ENCODE data around the gene USP31. TPM values are rescaled to one million over a fixed set of nuclear protein-coding genes. Genes with fewer than 3 reads are reported as not detected.
A peak's percentile ranks its signal among the peaks of the same experiment; 100 is the strongest.

Gene USP31
- total RNA-seq, 1 experiment from 2014 or later: 3.3 TPM

DNA sequence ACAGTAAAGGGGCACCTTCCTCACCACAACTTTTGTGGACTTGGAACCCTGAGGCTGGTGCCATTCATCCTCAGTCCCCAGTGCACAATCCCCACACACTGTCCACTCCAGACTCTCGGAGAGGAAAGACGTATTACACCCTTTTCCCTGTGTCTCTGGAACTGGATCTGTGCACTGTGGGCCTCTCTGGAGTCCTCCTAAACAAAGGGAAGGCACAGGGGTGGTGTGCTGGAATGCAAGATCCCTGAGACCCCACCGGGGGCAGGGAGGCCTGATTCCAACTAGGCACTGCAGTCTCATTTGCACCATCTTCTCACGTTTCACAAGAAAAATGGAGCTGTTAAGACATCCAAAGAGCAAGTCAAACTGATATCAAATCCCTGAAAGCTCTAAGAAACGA lies 89.8 kb downstream of the USP31 start:
- DNase-seq (ENCODE audit: low read depth, low spot score): no peak
- in situ Hi-C loops (cut with HindIII; ENCODE audit: low pct_unique_long_range_greater_than_20kb, low sequenced_read_pairs): no loop called here

DNA sequence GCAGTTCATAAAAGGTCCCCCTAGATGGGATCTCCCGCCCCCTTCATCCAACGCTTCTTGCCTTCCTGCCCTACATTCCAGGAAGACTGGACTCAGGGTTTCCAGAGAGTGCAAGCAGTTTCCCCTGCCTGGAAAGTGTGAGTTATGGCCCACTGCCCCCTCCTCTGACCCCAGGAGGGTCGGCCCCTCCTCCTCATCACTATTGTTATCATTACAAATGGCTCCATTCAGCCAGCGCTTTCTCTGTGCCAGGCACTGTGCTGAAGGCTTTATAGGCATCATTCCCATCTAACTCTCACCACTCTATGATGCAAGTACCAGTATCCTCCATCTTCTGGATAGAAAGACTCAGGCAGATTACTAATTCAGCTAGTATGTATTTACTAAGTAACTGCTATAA lies 90.7 kb downstream of the USP31 start:
- in situ Hi-C loops (cut with HindIII; ENCODE audit: low pct_unique_long_range_greater_than_20kb, low sequenced_read_pairs): no loop called here
- no peak for DNase-seq (ENCODE audit: low read depth, low spot score)

DNA sequence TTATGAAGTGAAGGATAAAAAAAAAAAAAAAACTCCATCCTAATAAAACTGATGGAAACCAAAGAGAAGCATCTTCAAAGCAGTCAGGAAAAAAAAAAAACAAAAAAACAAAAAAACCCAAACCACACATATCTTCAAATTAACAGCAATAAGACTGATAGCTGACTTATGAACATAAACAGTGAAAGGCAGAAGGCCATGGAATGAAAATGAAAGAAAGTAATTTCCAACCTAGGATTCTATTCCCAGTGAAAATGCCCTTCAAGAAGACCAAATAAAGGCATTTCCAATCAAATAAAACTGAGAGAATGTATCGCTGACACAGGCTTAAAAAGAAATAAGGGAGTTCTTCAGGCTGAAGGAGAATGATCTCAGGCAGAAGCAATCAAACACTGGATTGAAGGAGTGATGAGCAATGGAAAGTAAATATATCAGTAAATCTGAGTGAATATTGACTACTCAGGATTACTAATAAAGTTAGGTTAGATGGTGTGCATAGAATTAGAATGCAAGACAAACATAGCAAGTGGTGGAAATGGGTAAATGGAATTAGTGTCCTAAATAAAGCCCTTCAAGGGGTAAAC lies 92.1 kb downstream of the USP31 start:
- in situ Hi-C loops (cut with HindIII; ENCODE audit: low pct_unique_long_range_greater_than_20kb, low sequenced_read_pairs): no loop called here
- DNase-seq (ENCODE audit: low read depth, low spot score): no peak

DNA sequence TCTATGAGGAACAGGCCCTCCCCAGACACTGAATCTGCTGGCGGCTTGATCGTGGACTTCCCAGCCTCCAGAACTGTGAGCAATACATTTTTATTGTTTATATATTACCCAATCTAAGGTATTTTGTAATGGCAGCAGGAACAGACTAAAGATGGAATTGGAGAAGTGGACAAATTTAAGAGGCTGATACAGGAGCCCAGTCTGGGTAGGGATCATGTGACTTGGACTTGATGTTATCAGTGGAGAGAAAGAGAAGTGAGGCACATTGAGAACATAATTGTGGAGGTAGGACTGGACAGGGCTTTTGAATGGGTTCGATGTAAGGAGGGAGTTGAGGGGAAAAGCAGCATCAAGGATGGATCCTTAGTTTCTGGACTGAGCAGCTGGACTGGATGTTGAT lies 93.8 kb downstream of the USP31 start:
- no peak for DNase-seq (ENCODE audit: low read depth, low spot score)
- in situ Hi-C loops (cut with HindIII; ENCODE audit: low pct_unique_long_range_greater_than_20kb, low sequenced_read_pairs): no loop called here

GRCh38 chr16:23052908-23053580 lies 96.2 kb downstream of the USP31 start:
- in situ Hi-C loops (cut with HindIII; ENCODE audit: low pct_unique_long_range_greater_than_20kb, low sequenced_read_pairs): no loop called here
- no peak for DNase-seq (ENCODE audit: low read depth, low spot score)

GRCh38 chr16:23052221-23052620 lies 97.0 kb downstream of the USP31 start:
- no peak for DNase-seq (ENCODE audit: low read depth, low spot score)

GRCh38 chr16:23051587-23051986 lies 97.7 kb downstream of the USP31 start:
- in situ Hi-C loops (cut with HindIII; ENCODE audit: low pct_unique_long_range_greater_than_20kb, low sequenced_read_pairs): no loop called here

More at GRCh38 chr16:23052221-23052620, 97.0 kb downstream of the USP31 start:
- in situ Hi-C loops (cut with HindIII; ENCODE audit: low pct_unique_long_range_greater_than_20kb, low sequenced_read_pairs): no loop called here

DNA sequence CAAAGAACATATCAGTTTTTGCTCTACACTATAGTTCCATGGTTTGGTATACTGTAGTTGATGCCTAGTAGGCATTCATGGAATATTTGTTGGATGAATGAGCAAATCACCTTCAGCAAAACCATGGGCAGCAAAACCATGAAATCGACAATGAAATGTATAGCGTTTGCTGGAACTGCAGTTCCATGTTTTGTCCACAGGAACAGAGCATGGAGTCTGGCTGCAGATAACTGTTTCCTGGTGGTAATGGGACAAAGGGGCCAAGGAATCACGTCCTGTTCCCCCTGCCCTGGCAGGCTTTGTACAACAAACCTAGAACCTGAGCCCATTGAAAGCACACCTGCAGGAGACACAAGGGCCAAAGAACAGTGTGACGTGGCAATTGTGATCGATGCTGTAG lies 101.1 kb downstream of the USP31 start:
- in situ Hi-C loops (cut with HindIII; ENCODE audit: low pct_unique_long_range_greater_than_20kb, low sequenced_read_pairs): no loop called here
- peak; percentile 26 for DNase-seq (ENCODE audit: low read depth, low spot score)

More at GRCh38 chr16:23051587-23051986, 97.7 kb downstream of the USP31 start:
- DNase-seq (ENCODE audit: low read depth, low spot score): no peak

DNA sequence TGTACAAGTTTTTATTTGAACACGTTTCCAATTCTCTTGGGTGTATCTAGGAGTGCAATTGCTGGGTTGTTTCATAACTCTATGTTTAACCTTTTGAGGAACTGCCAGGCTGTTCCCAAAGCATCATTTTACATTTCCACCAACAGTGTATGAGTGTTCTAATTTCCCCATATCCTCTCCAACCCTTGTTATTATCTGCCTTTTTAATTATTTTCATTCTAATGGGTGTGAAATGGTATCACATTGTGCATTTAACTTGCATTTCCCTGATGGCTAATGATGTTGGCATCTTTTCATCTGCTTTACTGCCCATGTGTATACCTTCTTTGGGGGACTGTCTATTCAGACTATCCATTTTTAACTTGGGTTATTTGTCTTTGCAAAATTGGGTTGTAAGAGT lies 104.2 kb downstream of the USP31 start:
- in situ Hi-C loops (cut with HindIII; ENCODE audit: low pct_unique_long_range_greater_than_20kb, low sequenced_read_pairs): no loop called here

DNA sequence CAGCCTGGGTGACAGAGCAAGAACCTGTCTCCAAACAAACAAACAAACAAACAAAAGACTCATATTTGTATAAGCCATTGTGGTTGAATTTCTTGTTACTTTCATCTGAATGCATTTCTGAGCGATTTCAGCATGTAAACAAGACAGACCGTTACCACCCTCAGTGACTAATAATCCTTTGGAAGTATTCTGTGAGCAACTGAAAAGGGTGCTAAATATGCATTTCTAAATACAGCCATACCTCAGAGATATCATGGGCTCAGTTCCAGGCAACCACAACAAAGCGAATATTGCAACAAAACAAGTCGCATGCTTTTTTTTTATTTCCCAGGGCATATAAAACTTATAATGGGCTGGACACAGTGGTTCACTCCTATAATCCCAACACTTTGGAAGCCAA lies 109.0 kb downstream of the USP31 start:
- in situ Hi-C loops (cut with HindIII; ENCODE audit: low pct_unique_long_range_greater_than_20kb, low sequenced_read_pairs): no loop called here
- DNase-seq (ENCODE audit: low read depth, low spot score): no peak

More for the DNA sequence above, 104.2 kb downstream of the USP31 start:
- DNase-seq (ENCODE audit: low read depth, low spot score): no peak

DNA sequence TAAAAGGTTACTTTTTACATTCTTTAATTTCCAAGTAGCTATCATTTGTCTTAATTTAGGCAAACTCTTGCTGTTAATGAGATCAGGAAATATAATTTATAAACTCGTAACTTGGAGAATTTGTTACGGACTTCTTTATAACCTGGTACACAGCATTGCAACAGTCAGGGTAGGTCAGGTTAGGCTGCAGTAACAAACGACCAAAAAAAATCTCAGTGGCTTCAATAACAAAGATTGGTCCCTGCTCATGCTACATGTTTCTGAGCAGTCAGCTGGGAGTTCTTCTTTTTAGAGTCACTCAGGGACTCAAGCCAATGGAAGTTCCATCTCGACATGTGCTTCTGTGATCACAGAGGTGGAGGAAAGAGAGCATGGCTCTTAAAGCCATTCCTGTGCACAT lies 110.1 kb downstream of the USP31 start:
- in situ Hi-C loops (cut with HindIII; ENCODE audit: low pct_unique_long_range_greater_than_20kb, low sequenced_read_pairs): no loop called here
- DNase-seq (ENCODE audit: low read depth, low spot score): no peak

DNA sequence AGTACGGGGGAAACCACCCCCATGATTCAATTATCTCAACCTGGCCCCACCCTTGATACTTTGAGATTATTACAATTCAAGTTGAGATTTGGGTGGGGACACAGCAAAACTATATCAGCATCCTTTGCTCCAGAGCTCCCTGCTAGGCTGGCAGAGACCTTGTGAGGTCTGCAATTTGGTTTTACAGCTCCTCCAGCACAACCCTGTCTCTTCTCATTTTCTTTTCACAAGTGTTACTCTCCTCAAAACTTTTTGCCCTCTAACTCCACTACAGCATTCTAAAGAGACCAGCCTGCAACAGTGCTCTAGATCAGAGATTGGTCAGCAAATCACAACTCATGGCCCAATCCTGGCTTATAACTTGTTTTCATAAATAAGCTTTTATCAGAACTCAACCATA lies 114.0 kb downstream of the USP31 start:
- in situ Hi-C loops (cut with HindIII; ENCODE audit: low pct_unique_long_range_greater_than_20kb, low sequenced_read_pairs): no loop called here
- DNase-seq (ENCODE audit: low read depth, low spot score): no peak

GRCh38 chr16:23031508-23032098 lies 117.6 kb downstream of the USP31 start:
- in situ Hi-C loops (cut with HindIII; ENCODE audit: low pct_unique_long_range_greater_than_20kb, low sequenced_read_pairs): no loop called here
- DNase-seq (ENCODE audit: low read depth, low spot score): no peak

- DNase-seq (ENCODE audit: low read depth, low spot score): no peak
- in situ Hi-C loops (cut with HindIII; ENCODE audit: low pct_unique_long_range_greater_than_20kb, low sequenced_read_pairs): no loop called here
Measured at GRCh38 chr16:23029733-23030420, 119.4 kb downstream of the USP31 start.

GRCh38 chr16:23027386-23027785 lies 121.9 kb downstream of the USP31 start:
- in situ Hi-C loops (cut with HindIII; ENCODE audit: low pct_unique_long_range_greater_than_20kb, low sequenced_read_pairs): no loop called here
- DNase-seq (ENCODE audit: low read depth, low spot score): no peak

DNA sequence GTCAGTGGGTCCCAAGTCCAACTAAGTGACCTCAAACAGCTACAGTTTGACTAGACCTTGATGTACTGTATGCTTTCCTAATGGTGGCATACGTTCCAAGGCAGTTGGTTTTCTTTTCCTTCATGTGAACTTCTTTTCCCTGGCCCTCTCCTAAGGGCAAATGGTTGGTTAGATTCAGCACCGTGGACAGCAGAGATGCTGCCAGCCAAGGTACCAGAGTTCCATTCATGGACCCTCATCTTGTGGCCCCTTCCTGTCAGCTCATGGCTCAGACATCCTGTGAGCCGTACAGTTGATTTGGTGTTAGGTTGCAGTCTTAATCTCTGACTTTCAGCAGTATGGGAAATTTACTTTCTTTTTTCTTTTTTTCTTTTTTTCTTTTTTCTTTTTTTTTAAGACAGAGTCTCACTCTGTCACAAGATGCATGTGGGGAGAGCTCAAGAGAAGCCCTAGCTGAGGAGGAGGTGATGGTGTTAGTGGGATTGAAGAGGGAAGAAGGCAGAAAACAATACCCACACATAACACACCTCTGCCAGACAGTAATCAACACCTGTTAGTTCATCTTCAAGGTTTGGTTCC lies 122.4 kb downstream of the USP31 start:
- peak; percentile 26 for DNase-seq (ENCODE audit: low read depth, low spot score)
- in situ Hi-C loops (cut with HindIII; ENCODE audit: low pct_unique_long_range_greater_than_20kb, low sequenced_read_pairs): no loop called here

DNA sequence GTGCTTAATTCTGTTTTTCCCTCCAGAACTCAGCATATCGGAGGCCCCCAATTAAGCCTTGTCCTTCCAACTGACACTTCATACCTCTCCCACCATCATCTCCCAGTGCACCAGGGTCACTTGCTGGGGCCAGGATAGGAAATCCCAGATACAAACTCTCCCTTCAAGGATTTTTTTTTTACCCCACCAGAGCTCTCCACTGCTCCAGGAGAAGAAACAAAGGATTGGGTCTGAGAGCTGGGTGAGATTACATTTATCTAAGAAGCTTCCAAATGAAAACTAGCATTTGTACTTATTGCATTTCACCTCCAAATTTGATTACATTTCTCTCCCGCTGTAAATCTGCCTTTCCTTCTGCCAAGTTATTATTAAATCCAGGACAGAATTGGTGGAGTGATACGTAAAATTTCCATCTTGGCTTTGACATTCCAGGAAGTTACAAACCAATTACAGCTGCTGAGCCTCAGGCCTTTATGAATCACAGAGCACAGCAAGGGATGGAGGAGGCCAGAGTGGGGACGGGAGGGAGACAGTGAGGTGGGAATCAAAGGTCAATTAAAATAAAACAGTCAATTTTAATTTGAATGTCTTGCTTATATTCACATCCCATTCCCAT lies 123.5 kb downstream of the USP31 start:
- DNase-seq (ENCODE audit: low read depth, low spot score): no peak
- in situ Hi-C loops (cut with HindIII; ENCODE audit: low pct_unique_long_range_greater_than_20kb, low sequenced_read_pairs): no loop called here

- DNase-seq (ENCODE audit: low read depth, low spot score): no peak
- in situ Hi-C loops (cut with HindIII; ENCODE audit: low pct_unique_long_range_greater_than_20kb, low sequenced_read_pairs): no loop called here
Measured at GRCh38 chr16:23024044-23024443, 125.2 kb downstream of the USP31 start.
